HepG2 (cell line): ENCODE results near the gene MPZL3. TPM values are rescaled to one million over a fixed set of nuclear protein-coding genes. Genes with fewer than 3 reads are reported as not detected.

Experiments
- ATAC-seq: fragments of 200-7000 bp; cut with Tn5 transposase; 3 replicates; pipeline ENCODE4 v1.9.1; 2020; ENCODE audit warnings: mild to moderate bottlenecking, moderate library complexity
- BruUV-seq: library from RNA; stranded (reverse); fragments of 400-500 nt; replicated peaks from 2 replicates; lab custom pipeline; 2021; lab: Mats Ljungman, UMichigan
- CTCF ChIA-PET: fragments of 300-600 bp; formaldehyde crosslinking; extraction: SDS; loops from one replicate; lab custom pipeline; 2021; ENCODE audit warnings: low total read pairs, inconsistent platforms, low intra/inter-chr PET ratio; lab: Yijun Ruan, JAX
- POLR2A ChIA-PET: fragments of 350-600 bp; sonication (Branson Sonifier 250); formaldehyde crosslinking; loops from one replicate; lab custom pipeline; 2020; ENCODE audit warnings: antibody characterized with exemption, inconsistent platforms; lab: Yijun Ruan, JAX
- DNase-seq: peaks from one replicate; pipeline ENCODE4 v3.0.0-alpha.2; 2015; ENCODE audit warnings: low spot score
- FAIRE-seq: peaks from 3 replicates; lab custom pipeline; 2011; peaks lifted over from hg19 to GRCh38; lab: Jason Lieb, UNC
- H2AFZ ChIP-seq: one replicate; pipeline ENCODE4 v1.6.1; 2011; ENCODE audit warnings: low read length, inconsistent platforms
- H3K27ac ChIP-seq: fragments of 300-600 bp; 3 replicates; pipeline ENCODE4 v1.8.0; 2011; ENCODE audit warnings: mixed run types, mild to moderate bottlenecking, mixed read lengths, low read length, inconsistent platforms; ENCODE audit not compliant: insufficient read depth; ENCODE audit errors: extremely low read length
- H3K27me3 ChIP-seq, 2 experiments: fragments of 200-600 bp in 1 of 2; 2 replicates in 1 of 2; 3 replicates in 1 of 2; pipeline versions ENCODE4 v1.6.0 to v1.8.0; 2011; ENCODE audit warnings: low read length in 2 of 2, mild to moderate bottlenecking in 2 of 2, moderate library complexity in 2 of 2, inconsistent platforms in 1 of 2; ENCODE audit not compliant: insufficient read depth in 2 of 2, control insufficient read depth in 1 of 2
- H3K36me3 ChIP-seq, 2 experiments: fragments of 200-600 bp in 1 of 2; replicated peaks in 1 of 2; 2 replicates in 1 of 2; 3 replicates in 1 of 2; pipeline versions ENCODE4 v1.5.1 to v1.8.0; 2011; ENCODE audit warnings: low read length in 2 of 2, inconsistent platforms in 1 of 2; ENCODE audit not compliant: insufficient read depth in 2 of 2, control insufficient read depth in 1 of 2
- H3K4me1 ChIP-seq: 2 replicates; pipeline ENCODE4 v1.5.1; 2012; ENCODE audit warnings: low read length, inconsistent platforms; ENCODE audit not compliant: insufficient read depth
- H3K4me2 ChIP-seq: 2 replicates; pipeline ENCODE4 v1.6.0; 2011; ENCODE audit warnings: low read depth, low read length, inconsistent platforms
- H3K4me3 ChIP-seq, 3 experiments: fragments of 200-600 bp in 1 of 3; sonication (generic), shearing (Covaris generic) in 1 of 3; replicated peaks in 1 of 3; 2 replicates each; pipeline ENCODE4 v1.5.1; 2011 to 2016; ENCODE audit warnings: low read length in 3 of 3, inconsistent platforms in 2 of 3, low read depth in 2 of 3, mild to moderate bottlenecking in 2 of 3, control low read depth in 1 of 3, mixed read lengths in 1 of 3; ENCODE audit not compliant: insufficient read depth in 1 of 3
- H3K79me2 ChIP-seq: one replicate; pipeline ENCODE4 v1.6.1; 2011; ENCODE audit warnings: low read length, inconsistent platforms; ENCODE audit not compliant: insufficient read depth
- H3K9ac ChIP-seq: 2 replicates; pipeline ENCODE4 v1.6.0; 2011; ENCODE audit warnings: mild to moderate bottlenecking, low read depth, low read length, inconsistent platforms; ENCODE audit not compliant: insufficient read depth
- H3K9me3 ChIP-seq: 2 replicates; pipeline ENCODE4 v1.5.1; 2012; ENCODE audit warnings: mild to moderate bottlenecking, low read length
- H4K20me1 ChIP-seq: 2 replicates; pipeline ENCODE4 v1.6.0; 2011; ENCODE audit warnings: inconsistent platforms, mild to moderate bottlenecking, low read length, moderate library complexity; ENCODE audit not compliant: insufficient read depth
- BORCS8-MEF2B ChIP-seq: sonication (generic); formaldehyde crosslinking; IDR thresholded peaks from 2 replicates; pipeline ENCODE4 v1.8.0; 2022; ENCODE audit warnings: mild to moderate bottlenecking, missing genetic modification reagents
- FOXK2 ChIP-seq: fragments of 450-650 bp; IDR thresholded peaks from 2 replicates; pipeline ENCODE4 v1.6.1; 2016
- FOXO4 ChIP-seq: sonication (generic); formaldehyde crosslinking; conservative IDR thresholded peaks from 2 replicates; pipeline ENCODE4 v1.8.1; 2023; ENCODE audit warnings: missing genetic modification reagents
- GABPA ChIP-seq, 2 experiments: IDR thresholded peaks; 2 replicates each; pipeline ENCODE4 v1.6.1; 2011 to 2016; ENCODE audit warnings: low read depth in 2 of 2, low read length in 1 of 2, missing biosample characterization in 1 of 2, missing genetic modification characterization in 1 of 2
- KLF15 ChIP-seq: sonication (generic); formaldehyde crosslinking; IDR thresholded peaks from 2 replicates; pipeline ENCODE4 v1.8.1; 2023; ENCODE audit warnings: borderline replicate concordance, mild to moderate bottlenecking, inconsistent platforms, missing genetic modification reagents, mixed read lengths
- NFAT5 ChIP-seq: sonication (generic); formaldehyde crosslinking; IDR thresholded peaks from 2 replicates; pipeline ENCODE4 v1.4.0; 2020; ENCODE audit warnings: missing genetic modification reagents
- PRPF4 ChIP-seq: fragments of 200-400 bp; formaldehyde crosslinking; IDR thresholded peaks from 2 replicates; pipeline ENCODE4 v1.6.1; 2016; ENCODE audit warnings: low read length, low read depth; ENCODE audit not compliant: poor library complexity, severe bottlenecking
- SCMH1 ChIP-seq: sonication (generic); formaldehyde crosslinking; IDR thresholded peaks from 2 replicates; pipeline ENCODE4 v1.9.0; 2021; ENCODE audit warnings: missing genetic modification reagents, mild to moderate bottlenecking, borderline replicate concordance
- ZNF367 ChIP-seq: sonication (generic); formaldehyde crosslinking; IDR thresholded peaks from 2 replicates; pipeline ENCODE4 v1.4.0; 2020; ENCODE audit warnings: missing genetic modification reagents, borderline replicate concordance
- ZNF530 ChIP-seq: sonication (generic); formaldehyde crosslinking; IDR thresholded peaks from 2 replicates; pipeline ENCODE4 v1.5.0; 2020; ENCODE audit warnings: low read depth, mild to moderate bottlenecking, missing genetic modification reagents
- ZNF580 ChIP-seq: IDR thresholded peaks from 2 replicates; pipeline ENCODE4 v1.6.1; 2016; ENCODE audit warnings: low read depth, borderline replicate concordance
- ZNF777 ChIP-seq: sonication (generic); formaldehyde crosslinking; IDR thresholded peaks from 2 replicates; pipeline ENCODE4 v1.4.0; 2020; ENCODE audit warnings: missing genetic modification reagents
- ZNF850 ChIP-seq: sonication (generic); formaldehyde crosslinking; conservative IDR thresholded peaks from 2 replicates; pipeline ENCODE4 v1.9.0; 2021; ENCODE audit warnings: mild to moderate bottlenecking, missing genetic modification reagents
- ZXDC ChIP-seq: sonication (generic); formaldehyde crosslinking; IDR thresholded peaks from 2 replicates; pipeline ENCODE4 v1.5.0; 2020; ENCODE audit warnings: mild to moderate bottlenecking, missing genetic modification reagents
- WGBS: methylation state at CpG from one replicate; pipeline ENCODE4 v1.1.6; 2017; ENCODE audit warnings: low lambda C conversion rate; 5-methylcytosine and 5-hydroxymethylcytosine counted together
- in situ Hi-C: cut with HindIII; loops from 2 replicates; pipeline ENCODE4 v1.10.0; 2017; ENCODE audit warnings: low pct_unique_long_range_greater_than_20kb; ENCODE audit not compliant: extremely low pct_ligation_motif_present
- intact Hi-C: fragments of 100-400 bp; cut with micrococcal nuclease; formaldehyde crosslinking; loops from one replicate; pipeline ENCODE4 v1.10.0; 2022; ENCODE audit not compliant: unreplicated experiment
- polyA plus RNA-seq, 8 experiments: library from polyadenylated mRNA; depleted of rRNA in 3 of 8; stranded (reverse) in 7 of 8; unstranded in 1 of 8; fragments of >200 nt; fragmentation: Illumina TruSeq in 4 of 8; extraction: Trizol in 4 of 8; gene quantifications; 2 replicates each; pipeline versions ENCODE4 v1.2.1 to v1.2.3, GENCODE V29; 2011 to 2016; ENCODE audit warnings: low read depth in 4 of 8, missing spikeins in 1 of 8, mixed read lengths in 1 of 8; ENCODE audit not compliant: insufficient read depth in 1 of 8
- total RNA-seq, 5 experiments: library from RNA; depleted of rRNA; stranded (reverse); fragments of >200 nt; fragmentation: Illumina TruSeq; extraction: Trizol; gene quantifications; 2 replicates each; pipeline ENCODE4 v1.2.3, GENCODE V29; 2016; ENCODE audit warnings: low read depth in 1 of 5

MPZL3 gene
- total and polyA plus RNA-seq, 2 of the 13 experiments (the other 11 are each of a cell fraction or from before 2014, with no cell fraction given): 5.3 to 9.3 TPM

- BruUV-seq: no TSS peak
- no peak for TF ChIP-seq BORCS8-MEF2B (CRISPR knock-in tag)
- no peak for TF ChIP-seq ZXDC (CRISPR knock-in tag)
- TF ChIP-seq FOXK2: no peak
- no peak for TF ChIP-seq SCMH1 (CRISPR knock-in tag)
- TF ChIP-seq KLF15 (CRISPR knock-in tag): no peak
- TF ChIP-seq ZNF580 (CRISPR knock-in tag): no peak
- TF ChIP-seq ZNF367: no peak
- no peak for TF ChIP-seq PRPF4
- no peak for TF ChIP-seq NFAT5
- no peak for TF ChIP-seq ZNF777 (CRISPR knock-in tag)
- no peak for TF ChIP-seq FOXO4 (CRISPR knock-in tag)
- no peak for TF ChIP-seq ZNF850 (CRISPR knock-in tag)
- no peak for TF ChIP-seq ZNF530
- no peak for TF ChIP-seq GABPA (IDR thresholded peaks at IDR 0.05; ENCODE audit: low read depth, low read length)
- no peak for TF ChIP-seq GABPA (CRISPR knock-in tag; IDR thresholded peaks at IDR 0.05; ENCODE audit: low read depth)
Measured at GRCh38 chr11:118224511-118225188, 27.5 kb downstream of the MPZL3 start, which contains the start of gene JAML. TSS of gene JAML (minus strand) at chr11:118225011. CDS start at chr11:118214866, 10,145 bp downstream.

More at GRCh38 chr11:118224511-118225188, 27.5 kb downstream of the MPZL3 start, which contains the start of gene JAML:
- ChIA-PET POLR2A (no interaction called here), CTCF (no interaction called here)
- Histone ChIP-seq H4K20me1 (no peaks in the 10 kb centered on the region), H3K4me1 (peaks cover 12% of the 10 kb centered on the region), H3K36me3 (peaks cover 0 to 5% of the 10 kb centered on the region in 2 experiments; a peak in 2 of 5 replicates), H3K9me3 (no peaks in the 10 kb centered on the region), H2AFZ (no peak within 1 kb of the TSS), H3K4me3 (no peak within 1 kb of the TSS), H3K27me3 (no peaks in the 10 kb centered on the region), H3K9ac (no peak within 1 kb of the TSS), H3K79me2 (no peaks in the 10 kb centered on the region), H3K27ac (no peak within 1 kb of the TSS), H3K4me2 (no peak within 1 kb of the TSS)
- in situ Hi-C loops (no loop called here), intact Hi-C loops (no loop called here)
- DNase-seq (no peak), ATAC-seq (no peak), FAIRE-seq (no peak)
- 91% methylated on average over 6 of the region's 6 CpGs for whole genome bisulfite sequencing
